PC-9 (cell line): Measurements from ENCODE around the gene ST6GALNAC6. TPM values are rescaled to one million over a fixed set of nuclear protein-coding genes. Genes with fewer than 3 reads are reported as not detected.

Experiments used
- BruUV-seq: library from RNA; stranded (reverse); fragments of 400-500 nt; replicated peaks from 2 replicates; lab custom pipeline; 2021; lab: Mats Ljungman, UMichigan
- CTCF ChIA-PET: fragments of 300-600 bp; sonication (Branson Sonifier 250); formaldehyde crosslinking; loops from one replicate; lab custom pipeline; 2022; ENCODE audit warnings: antibody characterized with exemption; lab: Charles Lee
- POLR2A ChIA-PET: fragments of 300-600 bp; sonication (Branson Sonifier 250); formaldehyde crosslinking; loops from one replicate; lab custom pipeline; 2022; ENCODE audit warnings: antibody characterized with exemption; ENCODE audit not compliant: unreplicated experiment; lab: Charles Lee
- DNase-seq, 2 experiments: peaks; one replicate each; pipeline versions ENCODE4 v3.0.0 to v3.0.0-alpha.2; 2015 to 2022; ENCODE audit warnings: mixed read lengths in 1 of 2
- H2AFZ ChIP-seq: fragments of 200-600 bp; sonication (generic); 2 replicates; pipeline ENCODE4 v1.8.1; 2017; ENCODE audit warnings: antibody characterized with exemption
- H3F3A ChIP-seq: fragments of 200-600 bp; sonication (generic); 2 replicates; pipeline ENCODE4 v1.8.1; 2017; ENCODE audit warnings: antibody characterized with exemption, mild to moderate bottlenecking, low read depth; ENCODE audit not compliant: insufficient read depth
- H3K27ac ChIP-seq: fragments of 200-600 bp; sonication (generic); 2 replicates; pipeline ENCODE4 v1.6.1; 2016; ENCODE audit warnings: mixed run types
- H3K27me3 ChIP-seq: fragments of 200-600 bp; sonication (generic); 2 replicates; pipeline ENCODE4 v1.6.1; 2016; ENCODE audit warnings: low read depth, mixed run types; ENCODE audit not compliant: insufficient read depth
- H3K36me3 ChIP-seq: fragments of 200-600 bp; sonication (generic); 2 replicates; pipeline ENCODE4 v1.6.1; 2016; ENCODE audit warnings: low read depth, mixed run types
- H3K4me1 ChIP-seq: fragments of 200-600 bp; sonication (generic); replicated peaks from 2 replicates; pipeline ENCODE4 v1.6.1; 2016; ENCODE audit warnings: mixed run types; ENCODE audit not compliant: insufficient read depth
- H3K4me2 ChIP-seq: fragments of 200-600 bp; sonication (generic); 2 replicates; pipeline ENCODE4 v1.6.1; 2017; ENCODE audit warnings: mixed run types
- H3K4me3 ChIP-seq: fragments of 200-600 bp; sonication (generic); 2 replicates; pipeline ENCODE4 v1.6.1; 2016; ENCODE audit warnings: mixed run types
- H3K79me2 ChIP-seq: fragments of 200-600 bp; sonication (generic); 2 replicates; pipeline ENCODE4 v1.6.1; 2017; ENCODE audit warnings: low read depth, mixed run types
- H3K9me2 ChIP-seq: fragments of 200-600 bp; sonication (generic); 2 replicates; pipeline ENCODE4 v1.8.1; 2017; ENCODE audit warnings: mild to moderate bottlenecking; ENCODE audit not compliant: insufficient read depth
- H3K9me3 ChIP-seq: fragments of 200-600 bp; sonication (generic); 2 replicates; pipeline ENCODE4 v1.8.1; 2016; ENCODE audit warnings: low read depth; ENCODE audit not compliant: insufficient read depth
- H4K20me1 ChIP-seq: fragments of 200-600 bp; sonication (generic); 2 replicates; pipeline ENCODE4 v1.8.1; 2017; ENCODE audit not compliant: insufficient read depth
- CTCF ChIP-seq: fragments of 200-600 bp; sonication (generic); conservative IDR thresholded peaks from 2 replicates; pipeline ENCODE4 v1.6.1; 2017; ENCODE audit warnings: mixed run types, antibody characterized with exemption, mild to moderate bottlenecking, moderate library complexity
- EZH2 ChIP-seq: fragments of 200-600 bp; sonication (generic); IDR thresholded peaks from 2 replicates; pipeline ENCODE4 v1.8.0; 2017; ENCODE audit warnings: antibody characterized with exemption, low read depth
- intact Hi-C: fragments of 100-400 bp; cut with micrococcal nuclease; formaldehyde crosslinking; loops from one replicate; pipeline ENCODE4 v1.10.0; 2022; ENCODE audit not compliant: unreplicated experiment
- total RNA-seq: library from RNA; stranded (reverse); gene quantifications from 2 replicates; pipeline ENCODE4 v1.2.3, GENCODE V29; 2021

The ST6GALNAC6 gene
- total RNA-seq, 1 experiment from 2014 or later, result 23.3 TPM

GRCh38 chr9:127919253-127919815 is 19.9 kb upstream of the ST6GALNAC6 start:
- Histone ChIP-seq H4K20me1 (no peaks in the 10 kb centered on the region), H3K9me2 (no peaks in the 10 kb centered on the region), H3K4me3 (no peak overlapping the region), H3K79me2 (0 out of 2 replicates have a peak, but pooled peaks cover 9% of the 10 kb centered on the region), H3K27me3 (no peaks in the 10 kb centered on the region), H3K9me3 (no peaks in the 10 kb centered on the region), H3K4me1 (peaks cover 64% of the 10 kb centered on the region), H3F3A (peaks cover 55% of the 10 kb centered on the region), H3K27ac (peak overlapping the region; percentile 97), H2AFZ (no peak overlapping the region), H3K36me3 (no peaks in the 10 kb centered on the region), H3K4me2 (peak overlapping the region; percentile 58)
- peak; percentile 95 to 99 for DNase-seq
- TF ChIP-seq EZH2 (no peak), CTCF (no peak)
- no TSS peak for BruUV-seq
- CTCF ChIA-PET, result interaction anchor here (0.5 to 1.0 kb wide), 3 partner anchors 49 to 184 kb away, joined by 3 to 4 read pairs (median 3); partner anchors contain the start of gene TOR2A
- POLR2A ChIA-PET, result interaction anchor here (0.5 to 0.7 kb wide), 2 partner anchors 57 to 394 kb away, joined by 3 read pairs; no protein-coding TSS in a partner anchor
- intact Hi-C loops, result loop anchor here (1.0 to 5.0 kb wide), 4 partner anchors 49 to 417 kb away; partner anchors contain the start of genes CDK9 and TOR2A

- CTCF ChIA-PET, result interaction anchor here (0.6 kb wide), 1 partner anchor 296 kb away, joined by 3 read pairs; no protein-coding TSS in a partner anchor
Observed at GRCh38 chr9:127918183-127919107, 19.0 kb upstream of the ST6GALNAC6 start.

More at GRCh38 chr9:127918183-127919107, 19.0 kb upstream of the ST6GALNAC6 start:
- Histone ChIP-seq H3K27ac (peak overlapping the region; percentile 97), H3K4me2 (peak overlapping the region; percentile 58), H3K79me2 (0 out of 2 replicates have a peak, but pooled peaks cover 9% of the 10 kb centered on the region), H2AFZ (no peak overlapping the region), H3K4me1 (peaks cover 64% of the 10 kb centered on the region), H4K20me1 (no peaks in the 10 kb centered on the region), H3K27me3 (no peaks in the 10 kb centered on the region), H3F3A (peaks cover 47% of the 10 kb centered on the region), H3K9me2 (no peaks in the 10 kb centered on the region), H3K9me3 (no peaks in the 10 kb centered on the region), H3K36me3 (no peaks in the 10 kb centered on the region), H3K4me3 (no peak overlapping the region)
- POLR2A ChIA-PET, result no interaction called here
- BruUV-seq, result no TSS peak
- intact Hi-C loops, result loop anchor here (1.0 to 5.0 kb wide), 4 partner anchors 48 to 416 kb away; partner anchors contain the start of genes CDK9 and TOR2A
- DNase-seq, result peak in 1 of 2 experiments; percentile 55
- TF ChIP-seq EZH2 (no peak), CTCF (no peak)
